Activated T-helper 1 cell treated with Interleukin-2 at 50 U/mL for 16 hours (primary cell): ENCODE measurements around the gene PTGR3.

ENCODE experiments used
- DNase-seq: peaks from one replicate; pipeline ENCODE4 v3.0.0-alpha.2; 2020; ENCODE audit warnings: low read depth

PTGR3 gene

DNA sequence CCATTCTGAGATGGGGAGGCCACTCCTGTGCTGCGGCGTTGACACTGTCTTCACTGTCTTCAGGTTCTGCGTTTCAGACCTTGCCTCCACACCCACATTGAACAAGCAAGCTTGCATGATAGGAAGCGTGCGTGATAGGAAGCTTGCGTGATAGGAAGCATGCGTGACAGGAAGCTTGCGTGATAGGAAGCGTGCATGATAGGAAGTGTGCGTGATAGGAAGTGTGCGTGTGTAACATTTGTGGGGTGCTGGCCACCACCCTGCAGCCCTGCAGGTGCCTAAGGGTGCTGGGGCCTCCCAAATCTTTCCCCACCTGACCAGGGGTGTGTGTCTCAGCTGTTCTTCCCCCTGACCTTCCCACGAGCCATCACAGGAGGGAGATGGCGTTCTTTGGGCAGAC is 27.0 kb upstream of the PTGR3 start:
- no peak for DNase-seq

DNA sequence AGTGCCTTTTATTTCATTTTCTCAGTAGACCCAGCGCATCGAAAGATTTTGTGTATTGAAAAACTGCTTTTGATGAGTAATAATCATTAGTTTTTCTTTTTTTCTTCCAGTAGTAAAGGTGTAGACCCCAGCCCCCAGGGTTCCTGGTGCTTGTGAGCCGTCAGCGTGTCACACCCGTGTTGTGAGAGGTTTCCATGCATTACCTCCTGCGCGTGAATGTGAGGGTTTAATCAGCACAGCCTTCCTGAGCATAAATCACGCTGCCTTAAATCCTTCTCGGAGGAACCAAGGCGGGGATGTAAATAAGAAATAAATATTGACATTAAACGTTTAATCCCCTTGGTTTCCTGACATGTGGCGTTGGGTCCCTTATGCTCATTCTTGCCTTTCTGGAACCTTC is 26.0 kb upstream of the PTGR3 start:
- DNase-seq: no peak

DNA sequence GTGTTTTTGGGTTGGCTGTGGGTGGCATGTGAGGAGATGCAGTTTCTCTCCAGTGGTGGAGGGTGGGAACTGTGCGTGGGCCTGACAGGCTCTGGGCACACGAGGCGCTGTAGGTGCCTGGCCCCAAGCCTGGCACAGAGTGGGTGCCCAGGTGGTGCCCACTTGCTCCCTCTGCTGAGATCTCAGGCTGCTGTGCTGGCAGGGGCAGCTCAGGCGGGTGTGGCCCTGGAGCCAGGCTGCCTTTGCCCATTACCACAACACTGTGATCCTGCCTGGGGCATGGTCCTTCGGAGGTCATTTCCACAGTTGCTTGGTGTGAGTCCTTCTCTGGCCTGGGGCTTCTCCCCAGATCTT is 22.1 kb upstream of the PTGR3 start:
- DNase-seq: no peak

DNA sequence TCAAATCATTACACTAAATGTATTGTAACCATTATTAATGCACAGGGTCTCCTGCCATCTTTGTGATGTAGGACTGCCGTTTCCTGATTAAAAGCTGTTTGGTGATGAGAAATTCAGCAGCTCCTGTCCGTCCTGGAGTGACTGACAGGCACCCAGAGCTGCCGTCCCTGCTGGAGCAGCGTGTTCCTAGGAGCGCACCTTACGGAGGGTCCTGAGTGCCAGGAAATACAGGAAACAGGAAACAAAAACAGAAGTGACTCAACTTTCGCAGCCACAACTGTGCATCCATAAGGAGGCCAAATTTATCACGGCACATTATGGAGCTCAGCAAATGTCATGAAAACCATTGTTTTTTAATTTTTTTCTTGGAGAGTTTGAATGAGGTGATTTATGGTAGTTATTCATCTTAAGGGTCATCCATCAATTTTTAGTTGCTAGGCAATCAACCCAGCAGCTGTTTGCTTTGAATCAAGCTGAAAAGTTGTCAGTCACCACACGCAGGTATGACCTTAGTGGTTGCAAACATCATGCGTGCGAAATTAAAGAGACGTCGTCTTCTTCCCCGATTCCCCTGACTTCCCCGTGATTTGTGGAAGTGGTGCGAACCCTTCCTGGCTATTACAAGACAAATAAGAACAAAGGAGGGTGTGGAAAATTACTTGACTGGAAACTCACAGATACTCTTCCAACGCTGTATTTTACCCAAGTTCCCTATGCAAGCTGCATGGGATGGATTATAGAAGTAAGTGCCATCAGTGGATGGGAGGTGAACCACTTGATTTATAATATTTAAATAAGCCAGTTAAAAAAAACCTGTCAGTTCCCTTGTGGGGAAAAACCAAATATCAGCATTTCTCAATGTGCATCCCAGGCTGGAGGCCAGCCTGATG is 21.5 kb upstream of the PTGR3 start:
- no peak for DNase-seq

DNA sequence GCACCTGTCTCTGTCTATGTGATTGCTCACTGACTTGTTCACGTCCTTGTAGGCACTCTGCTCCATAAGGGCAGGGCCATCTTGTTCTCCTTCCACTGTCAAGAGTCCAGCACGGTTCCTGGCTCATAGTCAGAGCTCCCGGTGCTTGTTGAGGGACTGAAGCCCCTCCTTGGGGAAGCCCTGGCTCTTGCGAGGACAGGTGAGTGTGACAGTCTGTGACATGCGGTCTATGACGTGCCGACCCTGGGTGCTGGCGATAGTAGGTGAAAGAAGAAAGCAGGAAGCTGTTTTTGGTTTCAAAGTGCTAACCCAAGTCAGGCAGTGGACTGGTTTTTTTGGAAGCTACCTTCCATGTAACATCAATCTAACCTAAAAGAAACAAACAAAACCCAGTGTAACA is 20.5 kb upstream of the PTGR3 start:
- DNase-seq: no peak

DNA sequence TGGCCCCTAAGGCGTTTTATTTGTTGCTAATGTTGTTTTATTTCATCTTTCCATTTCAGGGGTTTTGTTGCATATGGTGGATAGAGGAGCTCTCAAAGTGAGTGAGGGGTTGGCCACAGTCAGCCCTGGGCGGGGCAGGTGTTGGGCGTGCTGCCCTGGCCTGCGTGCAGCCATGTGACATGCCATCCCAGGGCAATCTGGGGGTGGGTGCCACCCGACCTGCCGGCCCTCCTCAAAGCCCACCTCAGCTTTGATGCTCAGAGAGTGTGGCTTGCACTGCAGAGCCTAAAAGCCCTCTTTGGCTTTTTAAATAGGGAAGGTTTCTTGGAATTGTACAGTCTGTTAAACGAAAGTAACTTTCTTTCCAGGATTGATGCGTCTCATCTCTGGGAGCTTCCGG is 20.0 kb upstream of the PTGR3 start:
- no peak for DNase-seq

DNA sequence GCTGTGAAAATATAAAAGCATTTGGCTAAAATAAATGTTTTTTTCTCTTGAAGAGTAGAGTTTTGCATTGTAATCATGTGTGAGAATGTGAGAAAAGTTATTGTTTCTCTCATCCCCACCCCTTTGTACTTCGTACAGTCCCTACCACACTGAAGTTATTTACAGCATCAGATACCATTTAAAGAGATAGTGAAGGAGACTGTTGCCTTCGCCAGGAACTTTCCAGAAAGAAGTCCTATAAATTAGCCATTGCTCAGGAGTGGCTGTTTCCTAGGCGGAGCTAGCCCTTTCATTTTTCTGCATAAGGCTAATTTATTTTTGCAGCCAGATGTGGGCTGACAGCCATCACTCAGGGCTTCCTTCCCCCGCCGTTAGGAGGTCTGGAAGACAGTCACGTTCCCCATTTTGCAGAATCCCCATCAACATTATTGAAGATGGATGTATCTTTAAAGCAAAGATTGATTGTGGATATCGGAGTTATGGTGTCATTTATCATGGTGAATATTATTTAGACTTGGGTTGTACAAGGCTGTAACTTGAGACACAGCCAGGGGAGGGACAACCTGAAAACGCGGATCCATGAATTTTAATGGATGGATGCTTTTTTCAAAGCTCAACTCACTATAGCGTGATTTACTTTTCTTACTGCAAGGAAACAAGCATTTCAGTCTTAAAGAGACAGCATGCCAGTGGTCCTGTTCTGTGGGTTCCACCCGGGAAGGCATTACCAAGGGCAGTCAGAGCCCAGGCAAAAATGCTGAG is 18.8 kb upstream of the PTGR3 start:
- DNase-seq: no peak

DNA sequence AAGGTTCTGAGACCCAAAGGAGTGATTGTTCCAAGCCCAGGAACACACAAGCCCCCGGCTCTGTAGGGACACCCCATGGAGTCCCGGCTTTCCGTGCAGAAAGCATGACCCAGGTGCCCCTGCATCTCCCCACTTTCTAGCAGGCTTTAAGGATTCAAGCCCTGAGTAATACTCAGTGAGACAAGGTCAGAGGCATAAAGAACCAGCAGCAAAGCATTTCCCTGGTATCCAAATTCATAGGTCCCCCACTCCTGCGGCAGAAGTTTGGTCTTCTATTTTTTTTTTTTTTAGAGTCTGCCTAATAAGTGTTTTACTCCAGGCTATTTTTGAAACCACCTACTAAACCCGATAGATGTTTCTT is 18.0 kb upstream of the PTGR3 start:
- DNase-seq: no peak

DNA sequence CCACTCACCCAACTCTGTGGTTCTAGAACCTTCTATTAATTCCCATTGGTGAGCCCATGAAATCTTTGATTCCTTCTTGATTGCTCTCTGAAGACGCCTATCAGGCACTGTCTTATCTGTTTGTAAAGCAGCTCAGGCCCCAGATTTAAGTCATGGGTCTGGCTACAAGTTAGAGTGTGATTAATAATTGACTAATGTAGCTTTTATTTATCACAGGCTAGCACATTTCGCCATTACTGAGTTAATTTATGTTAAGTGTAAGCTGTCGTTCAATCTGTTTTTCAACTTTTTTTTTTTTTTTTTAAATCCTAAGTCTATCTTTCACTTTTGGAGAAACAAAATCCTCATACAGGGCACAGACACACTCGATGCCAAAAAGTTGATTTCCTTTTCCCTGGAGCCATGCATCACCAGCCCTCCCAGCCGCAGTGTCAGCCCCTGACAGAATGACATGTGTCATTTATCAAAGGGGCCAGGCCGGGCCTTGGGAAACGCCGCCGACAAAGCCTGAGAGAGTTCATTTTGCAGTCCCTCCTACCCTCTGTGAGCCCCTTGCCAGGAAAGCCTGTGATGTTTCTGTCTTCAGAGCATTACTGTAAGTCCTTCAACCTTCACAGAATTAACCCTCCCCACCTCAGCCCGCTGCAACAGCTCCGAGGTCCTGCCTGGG is 17.5 kb upstream of the PTGR3 start:
- DNase-seq: no peak

DNA sequence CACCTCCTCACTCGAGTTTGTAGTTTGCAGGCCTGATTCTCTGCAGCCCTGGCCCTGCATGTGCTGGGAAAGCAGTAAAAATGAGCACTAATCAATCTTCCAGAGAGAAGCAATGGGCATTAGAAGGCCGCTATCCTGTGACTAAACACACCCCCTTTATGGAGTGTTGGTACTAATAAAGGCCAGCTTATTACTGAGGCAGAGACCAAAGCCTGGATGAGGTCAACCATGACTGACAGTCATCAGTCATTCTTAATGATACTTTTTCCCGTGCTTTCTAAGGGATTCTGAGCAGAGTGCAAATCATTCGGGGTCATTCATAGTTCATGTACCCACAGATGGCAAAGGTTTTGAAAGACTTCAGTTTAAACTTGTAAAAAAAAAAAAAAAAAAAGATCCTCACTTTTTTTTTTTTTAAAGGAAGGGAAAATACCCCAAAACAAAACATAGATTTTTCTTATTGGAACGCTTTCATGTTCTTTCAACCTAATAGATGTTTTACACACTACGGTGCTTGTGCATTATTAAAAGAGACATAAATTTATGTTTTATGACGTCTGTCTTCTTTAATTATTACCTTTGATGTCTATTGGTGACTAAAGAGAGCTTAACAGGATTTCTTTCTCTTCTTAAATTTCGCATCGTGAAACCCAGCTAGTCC is 14.9 kb upstream of the PTGR3 start:
- no peak for DNase-seq

DNA sequence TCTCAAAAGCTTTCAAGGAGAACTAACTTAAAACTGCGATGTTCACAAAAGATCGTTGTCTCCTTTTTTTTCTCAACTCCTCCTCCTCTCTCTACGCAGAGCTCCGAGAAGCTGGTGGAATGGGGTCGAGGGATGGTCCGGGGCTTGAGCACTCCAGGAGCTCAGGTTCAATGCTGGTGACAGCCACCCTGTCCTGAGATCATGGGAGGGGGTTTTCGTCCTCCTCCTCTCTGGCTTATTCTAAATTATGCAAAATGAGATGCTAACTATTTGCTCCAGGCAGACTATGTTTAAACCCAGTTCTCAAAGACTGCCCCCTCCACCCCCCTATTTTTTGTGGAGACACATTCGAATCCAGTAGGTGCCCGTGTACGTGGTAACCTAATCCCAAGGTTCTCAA is 13.5 kb upstream of the PTGR3 start:
- no peak for DNase-seq

DNA sequence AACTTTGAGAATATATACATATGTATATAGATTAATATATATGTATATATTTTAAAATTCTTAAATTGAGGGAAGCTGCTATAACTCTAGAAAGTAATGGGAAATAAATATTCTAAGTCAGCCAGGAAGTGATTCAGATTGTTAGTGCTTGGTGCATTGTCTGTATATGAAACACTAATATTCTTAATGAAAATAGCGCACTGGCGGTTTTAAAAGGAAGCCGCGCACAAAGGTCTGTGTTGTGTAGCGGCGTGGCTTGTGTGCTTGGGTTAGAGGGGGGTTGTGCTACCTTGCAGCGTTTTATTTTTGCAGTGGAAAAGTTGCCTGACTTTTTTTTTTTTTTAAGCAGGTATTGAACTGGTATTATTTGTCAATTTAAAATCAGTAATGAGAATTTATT is 13.0 kb upstream of the PTGR3 start:
- DNase-seq: no peak

DNA sequence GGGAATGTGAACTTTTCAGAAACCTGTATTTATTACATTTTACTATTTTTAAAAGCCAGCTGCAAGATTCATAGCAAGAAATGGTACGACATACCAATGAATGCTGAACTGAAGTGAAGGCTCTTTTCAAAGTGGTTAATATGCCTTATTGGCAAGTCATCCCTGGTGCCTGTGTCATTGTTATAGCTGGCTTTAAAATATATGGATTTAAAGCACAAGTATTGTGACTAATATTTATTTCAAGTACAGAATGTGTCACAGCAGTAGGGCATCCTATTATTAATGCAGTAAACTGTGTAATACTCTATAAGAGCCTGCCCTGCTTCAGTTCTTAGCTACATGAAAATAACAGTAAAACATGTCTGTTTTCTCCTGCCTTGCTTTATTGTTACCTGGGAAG is 12.5 kb upstream of the PTGR3 start:
- DNase-seq: no peak

DNA sequence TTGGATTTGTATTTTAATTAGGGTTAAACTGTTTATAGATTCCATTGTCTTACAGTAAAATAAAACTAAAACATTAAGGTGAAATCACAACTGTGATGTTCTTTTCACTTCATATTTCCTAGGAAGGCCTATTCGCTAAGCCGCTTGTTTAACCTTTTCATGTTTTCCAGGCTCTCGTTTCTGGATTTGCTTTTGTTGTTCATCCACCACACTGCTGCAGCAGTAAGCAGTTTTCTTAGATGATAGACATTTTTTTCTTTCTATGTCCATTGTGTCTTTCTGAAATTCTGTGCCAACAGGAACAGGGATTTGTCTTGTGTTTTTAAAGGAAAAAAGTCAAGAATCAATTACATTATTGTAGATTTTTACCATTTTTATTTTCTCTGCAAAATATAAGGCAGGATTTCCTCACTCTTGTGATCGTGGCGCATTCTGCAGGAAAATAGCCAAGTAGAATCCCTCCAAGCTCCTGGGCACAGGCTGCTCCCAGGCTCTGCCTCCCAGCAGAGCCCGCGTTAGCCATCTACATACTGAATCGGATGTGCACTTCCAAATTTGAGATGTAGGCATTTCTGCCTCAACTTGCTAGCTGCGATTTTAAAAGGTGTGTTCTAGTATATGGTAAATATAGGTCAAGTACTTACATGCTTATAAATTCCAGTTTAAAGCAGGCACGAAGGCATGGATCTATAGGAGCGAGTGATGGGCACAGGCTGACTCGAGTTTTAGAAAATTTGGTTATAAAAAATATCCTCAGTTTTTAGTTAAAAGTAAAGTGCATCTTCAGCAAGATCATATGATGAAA is 11.8 kb upstream of the PTGR3 start:
- DNase-seq: no peak

DNA sequence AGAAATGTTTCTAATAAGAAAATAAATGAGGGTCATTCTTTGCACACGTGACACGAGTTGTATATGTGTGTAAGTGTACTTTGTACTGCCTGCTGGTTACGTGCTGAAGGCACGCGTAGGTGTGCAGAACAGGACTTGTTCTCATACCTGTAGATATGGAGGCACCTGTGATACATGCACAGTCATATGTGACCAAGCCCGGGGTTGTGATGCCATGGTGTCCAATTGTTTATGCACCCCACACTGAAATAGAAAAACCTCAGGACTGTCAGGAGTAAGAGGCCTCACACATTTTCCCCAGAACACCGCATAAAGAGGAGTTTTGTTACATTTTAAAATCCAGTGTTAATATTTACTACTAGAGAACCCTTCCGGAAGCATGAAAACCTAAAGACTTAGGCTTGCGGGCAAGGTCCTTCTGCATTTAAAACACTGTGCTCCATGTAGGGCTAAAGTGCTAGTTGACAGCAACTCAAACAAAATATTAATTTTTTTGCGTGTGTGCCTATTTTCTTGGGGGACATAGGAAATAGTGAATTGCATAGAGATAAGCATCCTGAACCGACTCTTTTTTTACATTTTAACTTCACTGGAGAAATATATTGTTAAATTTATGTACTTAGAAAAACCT is 10.9 kb upstream of the PTGR3 start:
- no peak for DNase-seq

DNA sequence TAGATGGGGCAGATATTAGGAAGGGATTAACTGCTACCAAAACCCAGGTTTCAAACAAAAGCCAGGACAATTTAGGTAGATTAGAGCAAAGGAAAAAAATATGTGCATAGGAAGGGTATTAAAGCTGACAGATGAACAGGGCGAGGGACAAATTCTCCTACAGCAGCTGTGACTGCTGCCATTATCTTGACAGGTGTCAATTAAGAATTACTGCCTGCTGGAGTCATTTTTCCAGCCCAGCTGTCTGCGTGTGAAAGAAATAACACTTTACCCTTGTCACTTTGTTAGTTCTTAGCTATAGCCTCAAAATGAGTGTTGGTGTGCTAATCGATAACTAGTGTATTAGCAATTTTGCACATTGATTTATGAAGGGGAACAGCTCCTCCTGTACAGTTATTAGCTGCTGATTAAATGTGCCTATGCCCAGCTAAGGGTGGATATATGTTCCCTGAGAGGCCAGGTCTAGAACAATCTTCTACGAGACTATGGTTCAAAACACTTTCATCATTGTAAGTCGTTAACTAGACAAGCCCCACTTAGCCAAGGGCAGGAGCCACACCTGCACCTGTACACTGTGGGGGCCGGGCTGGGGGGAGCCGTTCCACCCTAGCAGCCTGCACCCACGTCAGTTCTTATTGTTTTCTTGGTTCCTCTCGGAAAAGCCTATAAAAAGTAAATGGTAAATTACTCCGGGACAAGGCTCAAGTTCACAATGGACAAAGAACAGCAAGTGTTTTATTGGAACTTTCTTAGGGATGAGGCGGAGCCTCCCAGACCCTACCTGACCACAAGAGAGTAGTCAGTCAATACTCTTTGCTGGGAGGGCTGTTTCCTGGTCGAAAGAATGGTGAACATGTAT is 9.4 kb upstream of the PTGR3 start:
- no peak for DNase-seq

DNA sequence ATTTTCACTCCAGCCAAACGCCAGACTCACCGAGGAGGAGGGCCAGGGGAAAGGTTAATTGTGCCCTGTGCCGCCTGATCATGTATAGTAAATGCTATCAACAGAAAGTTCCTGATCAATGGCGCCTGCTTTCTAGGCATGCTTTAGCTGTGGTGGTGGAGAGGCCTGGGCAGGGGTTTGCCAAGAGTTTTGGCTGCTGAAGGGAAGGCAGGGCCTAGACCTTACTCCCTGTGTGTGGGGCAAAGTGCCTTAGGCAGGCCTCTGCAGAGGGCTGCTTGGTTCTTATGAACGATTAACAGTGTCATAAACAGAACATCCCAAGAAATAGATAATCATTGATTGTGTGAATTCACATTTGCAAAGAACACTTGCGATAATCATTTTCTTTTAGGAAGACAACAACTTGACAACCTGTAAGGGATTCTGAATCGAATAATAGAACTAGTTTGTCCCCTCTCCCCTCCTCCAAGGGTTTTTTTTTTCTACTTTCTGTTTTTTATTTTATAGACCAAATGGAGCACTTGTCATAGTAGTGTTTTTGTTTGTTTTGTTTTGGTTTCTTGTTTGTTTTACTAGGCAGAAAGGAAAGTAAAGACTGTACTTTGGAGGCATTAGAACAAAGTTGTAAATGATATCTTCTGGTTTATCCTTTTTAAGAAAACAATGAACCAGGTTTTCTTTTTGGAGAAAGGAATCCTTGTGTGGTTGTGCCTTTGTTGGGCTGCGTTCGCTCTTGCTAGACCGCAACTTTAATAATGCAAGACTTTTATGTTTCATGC is 8.2 kb upstream of the PTGR3 start:
- DNase-seq: no peak

DNA sequence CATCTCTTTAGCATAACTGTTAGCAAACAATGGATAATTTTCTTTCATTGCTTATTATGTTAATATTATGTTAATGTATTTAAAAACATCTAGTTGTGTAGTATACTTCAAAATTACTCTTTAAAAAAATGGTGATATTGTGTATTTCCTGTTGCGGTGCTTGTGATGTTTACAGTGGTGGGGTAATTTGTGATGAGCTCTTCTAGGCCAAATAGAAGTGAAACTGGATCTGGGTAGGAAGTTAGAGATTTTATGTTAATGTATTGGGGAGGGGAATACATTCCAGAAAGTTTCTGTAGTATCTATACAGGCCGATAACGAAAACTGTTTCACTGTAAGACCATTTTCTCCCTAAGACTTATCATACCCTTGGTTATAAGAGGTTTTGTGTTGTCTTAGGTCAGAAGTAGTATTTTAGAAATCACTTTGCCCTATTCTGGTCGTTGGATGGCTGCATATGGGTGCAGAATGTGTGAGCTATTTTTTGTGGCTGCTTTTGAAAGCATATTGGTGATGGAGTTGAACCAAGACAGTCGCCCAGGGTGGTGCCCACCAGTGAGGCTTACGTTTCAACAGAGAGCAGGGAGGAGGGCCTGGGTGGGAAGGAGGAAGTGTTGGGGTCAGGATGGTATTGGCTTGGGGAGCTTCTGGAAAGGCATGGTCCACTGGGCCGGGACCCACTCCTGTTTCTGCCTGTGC is 7.4 kb upstream of the PTGR3 start:
- no peak for DNase-seq

DNA sequence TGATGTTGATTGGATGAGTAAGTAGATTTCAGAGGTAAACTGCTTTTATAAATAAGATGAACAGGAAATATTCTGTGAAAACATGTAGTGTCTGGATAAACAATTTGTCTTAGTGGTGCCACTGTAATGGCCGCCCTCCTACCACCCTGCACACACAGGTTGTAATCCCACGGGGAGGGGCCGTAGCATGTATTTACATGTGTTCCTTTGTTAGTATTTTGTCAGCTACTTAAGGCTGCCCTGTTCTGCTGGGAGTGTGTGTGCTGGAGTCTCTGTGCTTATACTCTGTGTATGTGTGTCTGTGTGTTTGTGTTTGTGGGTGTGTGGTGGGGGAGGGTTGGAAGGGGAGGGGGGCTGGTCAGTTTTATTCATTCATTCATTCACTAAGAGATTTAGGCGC is 6.7 kb upstream of the PTGR3 start:
- DNase-seq: no peak
